SU-DHL-6 (cell line): ENCODE results near the gene HHLA2.

Experiments used
- EZH2phosphoT487 ChIP-seq: fragments of 200-600 bp; sonication (generic), shearing (Covaris generic); conservative IDR thresholded peaks from 2 replicates; pipeline ENCODE4 v1.6.1; 2018; ENCODE audit warnings: mild to moderate bottlenecking, antibody characterized with exemption, low read length, moderate library complexity, mixed read lengths
- TF ChIP-seq, protein P1 (sequence below): fragments of 200-600 bp; sonication (generic); IDR thresholded peaks from one replicate; pipeline ENCODE4 v1.5.1; 2017; ENCODE audit warnings: antibody characterized with exemption, mild to moderate bottlenecking, low read length, moderate library complexity; ENCODE audit not compliant: insufficient read depth, poor library complexity, severe bottlenecking

- TF ChIP-seq, protein P1, sequence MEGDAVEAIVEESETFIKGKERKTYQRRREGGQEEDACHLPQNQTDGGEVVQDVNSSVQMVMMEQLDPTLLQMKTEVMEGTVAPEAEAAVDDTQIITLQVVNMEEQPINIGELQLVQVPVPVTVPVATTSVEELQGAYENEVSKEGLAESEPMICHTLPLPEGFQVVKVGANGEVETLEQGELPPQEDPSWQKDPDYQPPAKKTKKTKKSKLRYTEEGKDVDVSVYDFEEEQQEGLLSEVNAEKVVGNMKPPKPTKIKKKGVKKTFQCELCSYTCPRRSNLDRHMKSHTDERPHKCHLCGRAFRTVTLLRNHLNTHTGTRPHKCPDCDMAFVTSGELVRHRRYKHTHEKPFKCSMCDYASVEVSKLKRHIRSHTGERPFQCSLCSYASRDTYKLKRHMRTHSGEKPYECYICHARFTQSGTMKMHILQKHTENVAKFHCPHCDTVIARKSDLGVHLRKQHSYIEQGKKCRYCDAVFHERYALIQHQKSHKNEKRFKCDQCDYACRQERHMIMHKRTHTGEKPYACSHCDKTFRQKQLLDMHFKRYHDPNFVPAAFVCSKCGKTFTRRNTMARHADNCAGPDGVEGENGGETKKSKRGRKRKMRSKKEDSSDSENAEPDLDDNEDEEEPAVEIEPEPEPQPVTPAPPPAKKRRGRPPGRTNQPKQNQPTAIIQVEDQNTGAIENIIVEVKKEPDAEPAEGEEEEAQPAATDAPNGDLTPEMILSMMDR: no peak
- no peak for TF ChIP-seq EZH2phosphoT487
Observed at GRCh38 chr3:108250626-108251025, 45.7 kb upstream of the HHLA2 start.
